MM.1S (cell line): ENCODE measurements around the gene DACH2.

ENCODE experiments used
- CTCF ChIP-seq: fragments of 300-600 bp; sonication (generic); IDR thresholded peaks from 2 replicates; pipeline ENCODE4 v1.5.1; 2016; ENCODE audit warnings: antibody characterized with exemption, low read length, mixed read lengths
- EZH2 ChIP-seq: fragments of 300-600 bp; sonication (generic); optimal IDR thresholded peaks from 2 replicates; pipeline ENCODE3; 2017; ENCODE audit warnings: low read depth, mild to moderate bottlenecking, antibody characterized with exemption, low read length, mixed read lengths
- EZH2phosphoT487 ChIP-seq: fragments of 300-600 bp; sonication (generic); IDR thresholded peaks from 2 replicates; pipeline ENCODE4 v1.6.1; 2018; ENCODE audit warnings: antibody characterized with exemption, low read length

GRCh38 chrX:86806786-86807185 lies 658.5 kb downstream of the DACH2 start:
- TF ChIP-seq CTCF = peak; percentile 61
- TF ChIP-seq EZH2 = no peak
- no peak for TF ChIP-seq EZH2phosphoT487
